Brain microvascular endothelial cell (primary cell): Measurements from ENCODE around the gene WLS.

Source experiments
- DNase-seq: peaks from one replicate; pipeline ENCODE4 v3.0.0-alpha.2; 2020
- H3K27ac ChIP-seq: fragments of 250-450 bp; sonication (Bioruptor Pico); 2 replicates; pipeline ENCODE4 v1.5.1; 2020; ENCODE audit warnings: mild to moderate bottlenecking, moderate library complexity
- H3K27me3 ChIP-seq: fragments of 250-450 bp; sonication (Bioruptor Pico); replicated peaks from 2 replicates; pipeline ENCODE4 v1.5.1; 2020; ENCODE audit warnings: mild to moderate bottlenecking
- H3K36me3 ChIP-seq: fragments of 250-450 bp; sonication (Bioruptor Pico); replicated peaks from 2 replicates; pipeline ENCODE4 v1.5.1; 2020; ENCODE audit warnings: mild to moderate bottlenecking
- H3K4me3 ChIP-seq: 2 replicates; pipeline ENCODE4 v1.5.1; 2011; ENCODE audit warnings: low read depth, mild to moderate bottlenecking, control low read depth, low read length, moderate library complexity
- CTCF ChIP-seq: IDR thresholded peaks from 2 replicates; pipeline ENCODE4 v1.5.1; 2011; ENCODE audit warnings: low read depth, mild to moderate bottlenecking, moderate library complexity, low read length, control low read depth, inconsistent platforms; ENCODE audit errors: missing control alignments
- in situ Hi-C: cut with HindIII; loops from 2 replicates; pipeline ENCODE4 v1.10.0; 2017; ENCODE audit warnings: low sequenced_read_pairs, low pct_ligation_motif_present

Gene WLS

GRCh38 chr1:68132426-68133130, 99.7 kb downstream of the WLS start:
- TF ChIP-seq CTCF: no peak
- H3K4me3 ChIP-seq: no peak overlapping the region
- no peak overlapping the region for H3K27ac ChIP-seq
- in situ Hi-C loops: loop anchor here (25.0 kb wide), 2 partner anchors 105 to 180 kb away; partner anchors contain the start of gene WLS
- no peak for DNase-seq
- peaks cover 62% of the 10 kb centered on the region for H3K36me3 ChIP-seq
- no peaks in the 10 kb centered on the region for H3K27me3 ChIP-seq

GRCh38 chr1:68131261-68131660, 101.1 kb downstream of the WLS start:
- in situ Hi-C loops: loop anchor here (25.0 kb wide), 2 partner anchors 106 to 181 kb away; partner anchors contain the start of gene WLS
- no peaks in the 10 kb centered on the region for H3K27me3 ChIP-seq
- no peak overlapping the region for H3K27ac ChIP-seq
- peaks cover 52% of the 10 kb centered on the region for H3K36me3 ChIP-seq
- no peak for DNase-seq
- no peak for TF ChIP-seq CTCF
- H3K4me3 ChIP-seq: no peak overlapping the region

GRCh38 chr1:68129536-68130250, 102.6 kb downstream of the WLS start:
- Histone ChIP-seq H3K4me3 (no peak overlapping the region), H3K27me3 (no peaks in the 10 kb centered on the region), H3K36me3 (peaks cover 51% of the 10 kb centered on the region), H3K27ac (no peak overlapping the region)
- no peak for DNase-seq
- TF ChIP-seq CTCF: no peak
- in situ Hi-C loops: loop anchor here (25.0 kb wide), 2 partner anchors 108 to 183 kb away; partner anchors contain the start of gene WLS

GRCh38 chr1:68128820-68129219, 103.5 kb downstream of the WLS start:
- Histone ChIP-seq H3K27me3 (no peaks in the 10 kb centered on the region), H3K27ac (no peak overlapping the region), H3K4me3 (no peak overlapping the region), H3K36me3 (peaks cover 50% of the 10 kb centered on the region)
- in situ Hi-C loops: loop anchor here (25.0 kb wide), 2 partner anchors 108 to 183 kb away; partner anchors contain the start of gene WLS
- no peak for DNase-seq
- TF ChIP-seq CTCF: no peak

- TF ChIP-seq CTCF: no peak
- peaks cover 44% of the 10 kb centered on the region for H3K36me3 ChIP-seq
- peak; percentile 60 for DNase-seq
Observed at GRCh38 chr1:68128157-68128556, 104.2 kb downstream of the WLS start.

More at GRCh38 chr1:68128157-68128556, 104.2 kb downstream of the WLS start:
- Histone ChIP-seq H3K4me3 (no peak overlapping the region), H3K27me3 (no peaks in the 10 kb centered on the region), H3K27ac (no peak overlapping the region)
- in situ Hi-C loops: loop anchor here (25.0 kb wide), 2 partner anchors 109 to 184 kb away; partner anchors contain the start of gene WLS
